Osteocyte (in vitro differentiated cells): ENCODE measurements around the gene DCST2. TPM values are rescaled to one million over a fixed set of nuclear protein-coding genes. Genes with fewer than 3 reads are reported as not detected.

Experiments used
- DNase-seq: peaks from one replicate; pipeline ENCODE4 v3.0.0; 2021; ENCODE audit warnings: mixed read lengths; ENCODE audit not compliant: unreplicated experiment; ENCODE audit errors: extremely low spot score
- H3K27ac Mint-ChIP-seq: one replicate; pipeline ENCODE4 v1.8.0; 2021; ENCODE audit warnings: mild to moderate bottlenecking, mixed read lengths; ENCODE audit not compliant: unreplicated experiment
- H3K27me3 Mint-ChIP-seq: one replicate; pipeline ENCODE4 v1.8.0; 2021; ENCODE audit warnings: mixed read lengths; ENCODE audit not compliant: unreplicated experiment
- H3K36me3 Mint-ChIP-seq: one replicate; pipeline ENCODE4 v1.8.0; 2021; ENCODE audit warnings: mixed read lengths; ENCODE audit not compliant: unreplicated experiment
- H3K4me1 Mint-ChIP-seq: one replicate; pipeline ENCODE4 v1.8.0; 2021; ENCODE audit warnings: mixed read lengths; ENCODE audit not compliant: unreplicated experiment
- H3K4me3 Mint-ChIP-seq: one replicate; pipeline ENCODE4 v1.8.0; 2021; ENCODE audit warnings: mild to moderate bottlenecking, moderate library complexity, mixed read lengths; ENCODE audit not compliant: unreplicated experiment
- H3K9me3 Mint-ChIP-seq: one replicate; pipeline ENCODE4 v1.8.0; 2021; ENCODE audit warnings: mixed read lengths; ENCODE audit not compliant: unreplicated experiment
- total RNA-seq: library from RNA; stranded (reverse); gene quantifications from 2 replicates; pipeline ENCODE4 v1.2.1, GENCODE V29; 2021
- TF ChIP-seq, protein P1 (sequence below): fragments of 200-600 bp; sonication (generic); IDR thresholded peaks from 2 replicates; pipeline ENCODE4 v1.5.0; 2021; ENCODE audit warnings: antibody characterized with exemption, mild to moderate bottlenecking, moderate library complexity

The DCST2 gene
- total RNA-seq, 1 donor from 2014 or later, result 0.75 TPM

DNA sequence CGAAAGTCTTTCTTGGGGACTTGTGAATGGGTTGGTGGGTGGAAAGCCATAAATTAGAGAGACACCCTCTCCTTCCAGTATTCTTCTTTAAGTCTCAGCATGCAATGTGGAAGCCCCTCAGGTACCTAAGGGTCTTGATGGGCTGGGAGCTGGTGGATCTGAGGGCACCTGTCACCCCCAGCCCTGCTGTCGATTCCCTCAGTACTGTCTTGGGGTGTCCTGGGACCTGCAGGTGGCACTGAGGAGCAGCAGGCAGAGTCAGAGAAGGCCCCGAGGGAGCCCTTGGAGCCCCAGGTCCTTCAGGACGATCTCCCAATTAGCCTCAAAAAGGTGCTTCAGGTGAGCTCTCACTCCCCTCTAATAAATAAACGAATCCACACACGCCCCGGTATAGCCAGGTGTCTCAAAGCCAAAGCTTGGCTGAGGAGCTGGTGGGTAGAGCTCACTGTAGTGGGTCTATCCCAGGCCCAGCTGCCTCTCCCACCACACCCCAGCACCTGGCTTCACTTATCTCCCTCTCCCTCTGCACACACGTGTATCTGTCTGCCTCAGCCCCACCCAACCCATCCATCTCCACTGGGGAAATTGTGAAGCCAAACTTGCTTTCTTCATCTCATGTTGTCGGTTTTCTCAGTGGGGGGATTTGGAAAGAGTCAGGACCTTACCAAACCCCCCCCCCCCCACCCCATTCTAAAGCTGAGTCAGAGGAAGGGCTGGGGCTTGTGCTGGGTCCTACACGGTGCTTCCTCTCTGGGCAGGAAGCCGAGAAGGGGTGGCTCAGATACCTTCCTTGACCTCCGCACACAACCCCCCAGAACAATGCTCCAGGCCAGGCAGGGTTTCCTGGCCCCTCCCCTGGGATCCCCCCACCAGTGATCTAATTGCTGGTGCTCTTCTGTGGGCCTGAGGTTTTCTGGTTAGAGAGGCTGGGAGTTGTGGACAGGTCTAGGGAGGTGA lies 19.1 kb upstream of the DCST2 start:
- peak overlapping the region; percentile 76 for H3K4me3 Mint-ChIP-seq
- H3K4me1 Mint-ChIP-seq, result peaks cover 27% of the 10 kb centered on the region
- no peak for DNase-seq
- H3K36me3 Mint-ChIP-seq, result peaks cover 7% of the 10 kb centered on the region
- TF ChIP-seq, protein P1, sequence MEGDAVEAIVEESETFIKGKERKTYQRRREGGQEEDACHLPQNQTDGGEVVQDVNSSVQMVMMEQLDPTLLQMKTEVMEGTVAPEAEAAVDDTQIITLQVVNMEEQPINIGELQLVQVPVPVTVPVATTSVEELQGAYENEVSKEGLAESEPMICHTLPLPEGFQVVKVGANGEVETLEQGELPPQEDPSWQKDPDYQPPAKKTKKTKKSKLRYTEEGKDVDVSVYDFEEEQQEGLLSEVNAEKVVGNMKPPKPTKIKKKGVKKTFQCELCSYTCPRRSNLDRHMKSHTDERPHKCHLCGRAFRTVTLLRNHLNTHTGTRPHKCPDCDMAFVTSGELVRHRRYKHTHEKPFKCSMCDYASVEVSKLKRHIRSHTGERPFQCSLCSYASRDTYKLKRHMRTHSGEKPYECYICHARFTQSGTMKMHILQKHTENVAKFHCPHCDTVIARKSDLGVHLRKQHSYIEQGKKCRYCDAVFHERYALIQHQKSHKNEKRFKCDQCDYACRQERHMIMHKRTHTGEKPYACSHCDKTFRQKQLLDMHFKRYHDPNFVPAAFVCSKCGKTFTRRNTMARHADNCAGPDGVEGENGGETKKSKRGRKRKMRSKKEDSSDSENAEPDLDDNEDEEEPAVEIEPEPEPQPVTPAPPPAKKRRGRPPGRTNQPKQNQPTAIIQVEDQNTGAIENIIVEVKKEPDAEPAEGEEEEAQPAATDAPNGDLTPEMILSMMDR, result no peak
- H3K27ac Mint-ChIP-seq, result peak overlapping the region; percentile 80
- no peaks in the 10 kb centered on the region for H3K9me3 Mint-ChIP-seq
- no peaks in the 10 kb centered on the region for H3K27me3 Mint-ChIP-seq

DNA sequence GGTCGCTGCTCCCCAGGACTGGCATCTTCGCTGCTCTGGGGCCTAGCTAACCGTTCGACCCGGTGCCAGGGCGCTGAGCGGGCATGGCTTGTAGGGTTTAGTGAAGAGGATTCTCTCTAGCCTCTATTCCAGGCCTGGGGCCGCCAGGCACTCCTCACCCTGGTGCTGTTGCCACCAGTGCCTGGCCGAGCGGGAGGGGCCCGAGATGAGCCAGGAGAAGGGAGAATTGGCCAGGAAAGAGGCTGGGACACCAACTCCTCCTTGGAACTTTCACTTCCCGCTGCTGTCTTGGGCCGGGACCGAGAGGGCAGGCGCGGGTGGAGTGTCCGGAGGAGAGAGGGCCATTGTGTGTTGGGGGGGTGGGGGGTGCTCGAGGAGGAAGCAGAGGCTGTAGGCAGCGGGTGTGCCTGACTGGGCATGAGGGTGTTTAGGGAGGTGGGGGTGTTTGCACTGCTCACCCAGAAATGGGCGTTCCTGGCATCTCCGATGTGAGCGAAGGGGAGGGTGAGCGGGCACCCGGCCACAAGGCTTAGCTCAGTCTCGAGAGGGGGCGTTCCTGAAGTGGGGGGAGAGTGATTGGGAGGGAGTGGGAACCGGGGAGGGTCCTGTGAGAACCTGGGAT lies 18.3 kb upstream of the DCST2 start:
- Mint-ChIP-seq H3K36me3 (peaks cover 5% of the 10 kb centered on the region), H3K27ac (peak overlapping the region; percentile 80), H3K4me3 (peak overlapping the region; percentile 76), H3K4me1 (peaks cover 27% of the 10 kb centered on the region), H3K9me3 (no peaks in the 10 kb centered on the region), H3K27me3 (no peaks in the 10 kb centered on the region)
- DNase-seq, result no peak
- TF ChIP-seq, protein P1, result no peak

DNA sequence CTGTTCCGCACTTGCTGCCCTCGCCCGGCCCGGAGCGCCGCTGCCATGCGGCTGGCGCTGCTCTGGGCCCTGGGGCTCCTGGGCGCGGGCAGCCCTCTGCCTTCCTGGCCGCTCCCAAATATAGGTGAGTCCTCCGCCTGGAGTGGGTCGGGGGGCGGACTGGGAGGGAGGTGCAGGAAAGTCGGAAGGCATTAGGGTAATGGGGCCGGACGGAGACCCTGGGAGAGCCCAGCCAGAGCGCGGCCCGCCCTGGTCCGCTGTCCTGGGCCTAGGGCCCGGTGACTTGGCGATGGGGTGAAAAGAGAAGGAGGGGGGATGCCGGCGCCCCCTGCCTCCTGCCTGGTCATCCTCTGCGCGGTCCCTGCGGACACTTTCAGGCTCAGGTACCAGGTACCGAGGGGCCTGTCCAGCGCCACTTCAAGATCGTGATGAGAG lies 17.8 kb upstream of the DCST2 start:
- Mint-ChIP-seq H3K4me3 (peak overlapping the region; percentile 76), H3K9me3 (no peaks in the 10 kb centered on the region), H3K27me3 (no peaks in the 10 kb centered on the region), H3K4me1 (peaks cover 27% of the 10 kb centered on the region), H3K36me3 (peaks cover 3% of the 10 kb centered on the region), H3K27ac (peak overlapping the region; percentile 80)
- no peak for DNase-seq
- TF ChIP-seq, protein P1, result no peak

DNA sequence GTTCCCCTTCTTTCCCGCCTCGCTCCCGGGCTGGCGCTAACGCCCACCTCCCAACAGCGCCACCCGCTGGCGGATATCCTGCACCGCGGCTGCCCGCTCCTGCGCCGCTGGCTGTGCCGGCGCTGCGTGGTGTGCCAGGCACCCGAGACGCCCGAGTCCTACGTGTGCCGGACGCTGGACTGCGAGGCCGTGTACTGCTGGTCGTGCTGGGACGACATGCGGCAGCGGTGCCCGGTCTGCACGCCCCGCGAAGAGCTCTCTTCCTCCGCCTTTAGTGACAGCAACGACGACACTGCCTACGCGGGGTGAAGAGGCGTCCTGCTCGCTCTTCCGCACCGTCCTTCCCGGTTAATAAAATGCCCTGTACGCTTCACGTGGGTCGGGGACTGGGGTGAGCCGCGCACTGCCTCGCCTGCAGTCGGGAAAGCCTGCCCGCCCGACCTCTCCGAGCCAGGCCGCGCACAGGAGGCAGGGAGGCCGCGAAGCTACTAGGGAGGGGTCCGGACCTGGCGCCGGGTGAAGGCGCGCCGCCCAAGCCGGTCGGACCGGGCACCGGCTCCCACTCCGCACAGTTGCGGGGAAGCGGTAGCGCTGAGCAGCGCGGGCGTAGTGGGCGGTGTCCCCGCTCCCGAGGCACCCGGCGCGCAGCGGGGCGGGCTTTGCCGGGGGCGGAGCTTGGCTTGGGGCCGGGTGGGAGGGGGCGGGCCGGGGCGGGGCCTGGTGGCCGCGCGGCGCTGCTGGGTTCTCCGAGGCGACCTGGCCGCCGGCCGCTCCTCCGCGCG lies 17.2 kb upstream of the DCST2 start, which contains the start of gene ADAM15:
Gene ADAM15 (plus strand): TSS at position 757 of the 782 bp plus-strand sequence. CDS start 71 bp downstream, outside the sequence.
- Mint-ChIP-seq H3K9me3 (no peaks in the 10 kb centered on the region), H3K4me3 (peak within 1 kb of the TSS; percentile 81), H3K36me3 (no peaks in the 10 kb centered on the region), H3K27ac (peak within 1 kb of the TSS; percentile 80), H3K4me1 (peaks cover 27% of the 10 kb centered on the region), H3K27me3 (no peaks in the 10 kb centered on the region)
- DNase-seq, result peak; percentile 94
- TF ChIP-seq, protein P1, result peak; percentile 93
